WTC11 (cell line): ENCODE data around the gene CLDN9. TPM values are rescaled to one million over a fixed set of nuclear protein-coding genes. Genes with fewer than 3 reads are reported as not detected.

Experiments
- ATAC-seq: fragments of 200-7000 bp; cut with Tn5 transposase; 2 replicates; pipeline ENCODE4 v1.10.0; 2021; ENCODE audit warnings: mild to moderate bottlenecking, moderate library complexity
- CTCF ChIA-PET: fragments of 300-600 bp; sonication (Branson Sonifier 250); formaldehyde crosslinking; loops from one replicate; lab custom pipeline; 2021; ENCODE audit warnings: antibody characterized with exemption; lab: Charles Lee
- POLR2A ChIA-PET: fragments of 350-600 bp; sonication (Branson Sonifier 250); formaldehyde crosslinking; loops from one replicate; lab custom pipeline; 2021; ENCODE audit warnings: antibody characterized with exemption; lab: Charles Lee
- DNase-seq: peaks from one replicate; pipeline ENCODE4 v3.0.0; 2021; ENCODE audit warnings: low spot score
- H3K27ac Mint-ChIP-seq: 2 replicates; pipeline ENCODE4 v1.8.0; 2021; ENCODE audit warnings: mixed read lengths
- H3K27me3 Mint-ChIP-seq: 2 replicates; pipeline ENCODE4 v1.8.0; 2021; ENCODE audit warnings: low read depth, mild to moderate bottlenecking, moderate library complexity, mixed read lengths
- H3K36me3 Mint-ChIP-seq: 2 replicates; pipeline ENCODE4 v1.8.0; 2021; ENCODE audit warnings: mixed read lengths
- H3K4me1 Mint-ChIP-seq: 2 replicates; pipeline ENCODE4 v1.8.0; 2022; ENCODE audit warnings: mixed read lengths
- H3K4me3 Mint-ChIP-seq: 2 replicates; pipeline ENCODE4 v1.8.0; 2021; ENCODE audit warnings: mild to moderate bottlenecking, moderate library complexity, mixed read lengths
- H3K9me3 Mint-ChIP-seq: 2 replicates; pipeline ENCODE4 v1.8.0; 2021; ENCODE audit warnings: mixed read lengths
- ATF1 ChIP-seq: sonication (generic); formaldehyde crosslinking; IDR thresholded peaks from 2 replicates; pipeline ENCODE4 v1.8.1; 2023; ENCODE audit warnings: mild to moderate bottlenecking, moderate library complexity, missing genetic modification reagents
- CBFB ChIP-seq: sonication (generic); formaldehyde crosslinking; IDR thresholded peaks from 2 replicates; pipeline ENCODE4 v1.8.1; 2022; ENCODE audit warnings: mild to moderate bottlenecking, low read depth, missing genetic modification reagents
- CREB1 ChIP-seq: sonication (generic); formaldehyde crosslinking; IDR thresholded peaks from 2 replicates; pipeline ENCODE4 v1.8.0; 2023; ENCODE audit warnings: mild to moderate bottlenecking, missing genetic modification reagents
- EMX1 ChIP-seq: fragments of 250-450 bp; sonication (Bioruptor Pico); IDR thresholded peaks from 2 replicates; pipeline ENCODE4 v1.8.0; 2021; ENCODE audit warnings: mild to moderate bottlenecking
- FOXK1 ChIP-seq: sonication (generic); formaldehyde crosslinking; IDR thresholded peaks from 2 replicates; pipeline ENCODE4 v1.8.0; 2022; ENCODE audit warnings: mild to moderate bottlenecking, moderate library complexity, missing genetic modification reagents
- HMGA2 ChIP-seq: fragments of 250-450 bp; sonication (Bioruptor Pico); IDR thresholded peaks from 2 replicates; pipeline ENCODE4 v1.4.0; 2021; ENCODE audit warnings: mild to moderate bottlenecking, moderate library complexity
- JUN ChIP-seq: sonication (generic); formaldehyde crosslinking; IDR thresholded peaks from 2 replicates; pipeline ENCODE4 v1.8.0; 2023; ENCODE audit warnings: mild to moderate bottlenecking, missing genetic modification reagents
- NFATC4 ChIP-seq: fragments of 250-450 bp; sonication (Bioruptor Pico); IDR thresholded peaks from 2 replicates; pipeline ENCODE4 v1.9.0; 2021; ENCODE audit warnings: mild to moderate bottlenecking
- NFYB ChIP-seq: sonication (generic); formaldehyde crosslinking; conservative IDR thresholded peaks from 2 replicates; pipeline ENCODE4 v1.8.0; 2022; ENCODE audit warnings: low read depth, missing genetic modification reagents
- OVOL2 ChIP-seq: fragments of 250-450 bp; sonication (Bioruptor Pico); IDR thresholded peaks from 2 replicates; pipeline ENCODE4 v1.9.0; 2021; ENCODE audit warnings: mild to moderate bottlenecking, borderline replicate concordance
- RORB ChIP-seq: fragments of 250-450 bp; sonication (Bioruptor Pico); IDR thresholded peaks from 2 replicates; pipeline ENCODE4 v1.9.0; 2021; ENCODE audit warnings: mild to moderate bottlenecking
- TEAD1 ChIP-seq: sonication (generic); formaldehyde crosslinking; IDR thresholded peaks from 2 replicates; pipeline ENCODE4 v1.8.0; 2022; ENCODE audit warnings: mild to moderate bottlenecking, missing genetic modification reagents
- TEAD4 ChIP-seq: sonication (generic); formaldehyde crosslinking; IDR thresholded peaks from 2 replicates; pipeline ENCODE4 v1.8.0; 2022; ENCODE audit warnings: mild to moderate bottlenecking, missing genetic modification reagents
- ZNF219 ChIP-seq: sonication (generic); formaldehyde crosslinking; IDR thresholded peaks from 2 replicates; pipeline ENCODE4 v1.8.0; 2023; ENCODE audit warnings: missing genetic modification reagents, mild to moderate bottlenecking, borderline replicate concordance
- ZNF232 ChIP-seq: sonication (generic); formaldehyde crosslinking; IDR thresholded peaks from 2 replicates; pipeline ENCODE4 v1.8.0; 2022; ENCODE audit warnings: mild to moderate bottlenecking, missing genetic modification reagents
- ZNF423 ChIP-seq: fragments of 250-450 bp; sonication (Bioruptor Pico); IDR thresholded peaks from 2 replicates; pipeline ENCODE4 v2.1.2; 2022; ENCODE audit warnings: mild to moderate bottlenecking, moderate library complexity
- total RNA-seq: library from RNA; stranded (reverse); gene quantifications from 3 replicates; pipeline ENCODE4 v1.2.3, GENCODE V29; 2021
- TF ChIP-seq, protein P1 (sequence below): fragments of 250-450 bp; sonication (Bioruptor Pico); IDR thresholded peaks from 2 replicates; pipeline ENCODE4 v1.9.0; 2021; ENCODE audit warnings: moderate library complexity, mild to moderate bottlenecking, inconsistent platforms, borderline replicate concordance
- TF ChIP-seq, protein P2 (sequence below): fragments of 250-450 bp; sonication (Bioruptor Pico); IDR thresholded peaks from 2 replicates; pipeline ENCODE4 v1.9.0; 2021; ENCODE audit warnings: mild to moderate bottlenecking
- TF ChIP-seq, protein P3 (sequence below): fragments of 250-450 bp; sonication (Bioruptor Pico); IDR thresholded peaks from 2 replicates; pipeline ENCODE4 v1.9.0; 2021; ENCODE audit warnings: mild to moderate bottlenecking, borderline replicate concordance
- TF ChIP-seq, protein P4 (sequence below): sonication (generic); formaldehyde crosslinking; IDR thresholded peaks from 2 replicates; pipeline ENCODE4 v1.8.0; 2022; ENCODE audit warnings: mild to moderate bottlenecking, missing genetic modification reagents
- TF ChIP-seq, protein P5 (sequence below): sonication (generic); formaldehyde crosslinking; IDR thresholded peaks from 2 replicates; pipeline ENCODE4 v1.8.0; 2022; ENCODE audit warnings: mild to moderate bottlenecking, missing genetic modification reagents
- TF ChIP-seq, protein P6 (sequence below): sonication (generic); formaldehyde crosslinking; IDR thresholded peaks from 2 replicates; pipeline ENCODE4 v1.8.1; 2023; ENCODE audit warnings: mild to moderate bottlenecking, missing genetic modification reagents, moderate library complexity

Gene CLDN9
- total RNA-seq, 1 experiment from 2014 or later = 0.92 TPM

DNA sequence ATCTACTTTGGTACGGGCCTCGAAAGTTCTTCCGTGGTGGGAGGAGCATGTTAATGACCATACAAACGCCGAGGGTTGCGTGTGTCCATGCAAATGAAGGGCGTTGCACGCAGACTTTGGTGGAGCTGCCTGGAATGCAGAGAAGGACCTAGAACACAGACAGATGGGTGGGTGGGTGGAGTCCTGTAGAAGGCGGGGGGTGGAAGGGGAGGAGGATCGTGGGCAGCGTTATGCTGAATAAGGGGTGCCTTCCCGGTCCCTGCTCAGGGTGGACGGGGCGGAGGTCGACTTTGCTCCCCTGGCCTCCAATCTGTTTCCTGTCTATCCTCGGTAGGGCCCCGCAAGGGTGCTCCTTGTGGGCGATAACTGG lies 44.4 kb upstream of the CLDN9 start:
- Mint-ChIP-seq H3K4me3 (peak overlapping the region; percentile 66), H3K27ac (no peak overlapping the region), H3K36me3 (peaks cover 9% of the 10 kb centered on the region; the same call in 1 of the 2 replicates), H3K9me3 (no peaks in the 10 kb centered on the region), H3K4me1 (peaks cover 27% of the 10 kb centered on the region), H3K27me3 (peaks cover 33% of the 10 kb centered on the region)
- ChIA-PET POLR2A (interaction anchor here (0.8 kb wide), 1 partner anchor 22 kb away, joined by 3 read pairs; no protein-coding TSS in a partner anchor), CTCF (interaction anchor here (1.3 to 1.8 kb wide), 2 partner anchors 14 to 52 kb away, joined by 7 to 17 read pairs; partner anchors contain the start of gene TNFRSF12A)
- ATAC-seq (no peak), DNase-seq (no peak)
- TF ChIP-seq ATF1 = no peak
- TF ChIP-seq, protein P1, sequence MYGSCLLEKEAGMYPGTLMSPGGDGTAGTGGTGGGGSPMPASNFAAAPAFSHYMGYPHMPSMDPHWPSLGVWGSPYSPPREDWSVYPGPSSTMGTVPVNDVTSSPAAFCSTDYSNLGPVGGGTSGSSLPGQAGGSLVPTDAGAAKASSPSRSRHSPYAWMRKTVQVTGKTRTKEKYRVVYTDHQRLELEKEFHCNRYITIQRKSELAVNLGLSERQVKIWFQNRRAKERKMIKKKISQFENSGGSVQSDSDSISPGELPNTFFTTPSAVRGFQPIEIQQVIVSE (CRISPR knock-in tag) = no peak
- no peak for TF ChIP-seq EMX1 (CRISPR knock-in tag)
- TF ChIP-seq, protein P2, sequence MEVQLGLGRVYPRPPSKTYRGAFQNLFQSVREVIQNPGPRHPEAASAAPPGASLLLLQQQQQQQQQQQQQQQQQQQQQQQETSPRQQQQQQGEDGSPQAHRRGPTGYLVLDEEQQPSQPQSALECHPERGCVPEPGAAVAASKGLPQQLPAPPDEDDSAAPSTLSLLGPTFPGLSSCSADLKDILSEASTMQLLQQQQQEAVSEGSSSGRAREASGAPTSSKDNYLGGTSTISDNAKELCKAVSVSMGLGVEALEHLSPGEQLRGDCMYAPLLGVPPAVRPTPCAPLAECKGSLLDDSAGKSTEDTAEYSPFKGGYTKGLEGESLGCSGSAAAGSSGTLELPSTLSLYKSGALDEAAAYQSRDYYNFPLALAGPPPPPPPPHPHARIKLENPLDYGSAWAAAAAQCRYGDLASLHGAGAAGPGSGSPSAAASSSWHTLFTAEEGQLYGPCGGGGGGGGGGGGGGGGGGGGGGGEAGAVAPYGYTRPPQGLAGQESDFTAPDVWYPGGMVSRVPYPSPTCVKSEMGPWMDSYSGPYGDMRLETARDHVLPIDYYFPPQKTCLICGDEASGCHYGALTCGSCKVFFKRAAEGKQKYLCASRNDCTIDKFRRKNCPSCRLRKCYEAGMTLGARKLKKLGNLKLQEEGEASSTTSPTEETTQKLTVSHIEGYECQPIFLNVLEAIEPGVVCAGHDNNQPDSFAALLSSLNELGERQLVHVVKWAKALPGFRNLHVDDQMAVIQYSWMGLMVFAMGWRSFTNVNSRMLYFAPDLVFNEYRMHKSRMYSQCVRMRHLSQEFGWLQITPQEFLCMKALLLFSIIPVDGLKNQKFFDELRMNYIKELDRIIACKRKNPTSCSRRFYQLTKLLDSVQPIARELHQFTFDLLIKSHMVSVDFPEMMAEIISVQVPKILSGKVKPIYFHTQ (CRISPR knock-in tag) = no peak
- no peak for TF ChIP-seq JUN (CRISPR knock-in tag)
- no peak for TF ChIP-seq CBFB (CRISPR knock-in tag)
- no peak for TF ChIP-seq RORB (CRISPR knock-in tag)
- no peak for TF ChIP-seq NFYB (CRISPR knock-in tag)
- TF ChIP-seq, protein P3, sequence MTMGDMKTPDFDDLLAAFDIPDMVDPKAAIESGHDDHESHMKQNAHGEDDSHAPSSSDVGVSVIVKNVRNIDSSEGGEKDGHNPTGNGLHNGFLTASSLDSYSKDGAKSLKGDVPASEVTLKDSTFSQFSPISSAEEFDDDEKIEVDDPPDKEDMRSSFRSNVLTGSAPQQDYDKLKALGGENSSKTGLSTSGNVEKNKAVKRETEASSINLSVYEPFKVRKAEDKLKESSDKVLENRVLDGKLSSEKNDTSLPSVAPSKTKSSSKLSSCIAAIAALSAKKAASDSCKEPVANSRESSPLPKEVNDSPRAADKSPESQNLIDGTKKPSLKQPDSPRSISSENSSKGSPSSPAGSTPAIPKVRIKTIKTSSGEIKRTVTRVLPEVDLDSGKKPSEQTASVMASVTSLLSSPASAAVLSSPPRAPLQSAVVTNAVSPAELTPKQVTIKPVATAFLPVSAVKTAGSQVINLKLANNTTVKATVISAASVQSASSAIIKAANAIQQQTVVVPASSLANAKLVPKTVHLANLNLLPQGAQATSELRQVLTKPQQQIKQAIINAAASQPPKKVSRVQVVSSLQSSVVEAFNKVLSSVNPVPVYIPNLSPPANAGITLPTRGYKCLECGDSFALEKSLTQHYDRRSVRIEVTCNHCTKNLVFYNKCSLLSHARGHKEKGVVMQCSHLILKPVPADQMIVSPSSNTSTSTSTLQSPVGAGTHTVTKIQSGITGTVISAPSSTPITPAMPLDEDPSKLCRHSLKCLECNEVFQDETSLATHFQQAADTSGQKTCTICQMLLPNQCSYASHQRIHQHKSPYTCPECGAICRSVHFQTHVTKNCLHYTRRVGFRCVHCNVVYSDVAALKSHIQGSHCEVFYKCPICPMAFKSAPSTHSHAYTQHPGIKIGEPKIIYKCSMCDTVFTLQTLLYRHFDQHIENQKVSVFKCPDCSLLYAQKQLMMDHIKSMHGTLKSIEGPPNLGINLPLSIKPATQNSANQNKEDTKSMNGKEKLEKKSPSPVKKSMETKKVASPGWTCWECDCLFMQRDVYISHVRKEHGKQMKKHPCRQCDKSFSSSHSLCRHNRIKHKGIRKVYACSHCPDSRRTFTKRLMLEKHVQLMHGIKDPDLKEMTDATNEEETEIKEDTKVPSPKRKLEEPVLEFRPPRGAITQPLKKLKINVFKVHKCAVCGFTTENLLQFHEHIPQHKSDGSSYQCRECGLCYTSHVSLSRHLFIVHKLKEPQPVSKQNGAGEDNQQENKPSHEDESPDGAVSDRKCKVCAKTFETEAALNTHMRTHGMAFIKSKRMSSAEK (CRISPR knock-in tag) = no peak
- TF ChIP-seq TEAD4 (CRISPR knock-in tag) = no peak

DNA sequence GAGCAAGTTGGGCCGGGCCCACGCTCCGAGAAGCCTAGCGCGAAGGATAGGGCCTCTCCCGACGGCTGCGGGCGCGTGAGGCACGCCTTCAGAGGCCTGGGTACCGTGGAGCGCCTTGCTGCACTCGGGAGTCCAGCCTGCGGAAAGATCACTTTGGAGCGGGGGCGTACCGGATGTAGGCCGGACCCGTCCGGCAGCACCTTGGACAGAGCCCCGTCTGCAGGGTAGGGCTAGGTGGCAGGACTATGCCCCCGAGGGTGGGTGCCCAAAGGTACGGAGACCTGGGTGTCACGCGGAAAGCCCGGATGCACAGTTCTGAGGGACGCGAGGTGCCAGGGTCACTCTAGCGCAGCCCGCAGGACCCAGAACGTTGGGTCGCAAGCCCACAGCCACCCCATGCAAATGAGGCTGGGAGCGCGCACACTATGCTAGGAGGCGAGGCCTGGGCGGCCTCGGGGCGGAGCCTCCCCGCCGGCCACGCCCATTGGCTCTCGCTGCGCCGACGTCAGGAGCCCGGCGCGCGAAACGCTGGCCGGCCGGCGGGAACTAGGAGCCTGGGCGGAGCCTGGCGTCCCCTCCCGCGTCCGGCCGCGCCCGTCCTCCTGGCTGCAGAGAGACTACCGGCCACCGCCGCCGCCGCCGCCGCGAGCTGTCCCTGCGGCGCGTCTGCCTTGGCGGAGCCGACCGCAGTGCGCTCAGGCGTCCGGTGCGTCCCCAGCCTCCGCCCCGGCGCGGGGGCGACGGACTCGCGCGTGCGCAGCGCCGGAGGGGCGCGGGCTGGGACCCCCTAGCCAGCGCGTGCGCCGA lies 43.8 kb upstream of the CLDN9 start, which contains the start of gene PAQR4:
PAQR4 (plus strand) TSS at position 611 of the 807 bp plus-strand sequence. CDS start 327 bp downstream, outside the sequence.
- ChIA-PET POLR2A (interaction anchor here (0.7 to 2.0 kb wide), 6 partner anchors 12 to 86 kb away, joined by 3 to 11 read pairs (median 8); partner anchors contain the start of genes FLYWCH2, PKMYT1 and TNFRSF12A), CTCF (interaction anchor here (0.7 to 4.2 kb wide), 18 partner anchors 8 to 161 kb away, joined by 3 to 46 read pairs (median 6); partner anchors contain the start of genes CLDN9 and PKMYT1)
- Mint-ChIP-seq H3K36me3 (peaks cover 9% of the 10 kb centered on the region; the same call in 1 of the 2 replicates), H3K4me3 (peak within 1 kb of the TSS; percentile 66), H3K27me3 (peaks cover 33% of the 10 kb centered on the region), H3K9me3 (no peaks in the 10 kb centered on the region), H3K27ac (no peak within 1 kb of the TSS), H3K4me1 (peaks cover 27% of the 10 kb centered on the region)
- ATAC-seq (peak; percentile 62), DNase-seq (peak; percentile 89)
- peak; percentile 65; the same call in 1 of the 2 replicates for TF ChIP-seq ZNF219 (CRISPR knock-in tag)
- peak; percentile 90 for TF ChIP-seq FOXK1 (CRISPR knock-in tag)
- no peak for TF ChIP-seq HMGA2
- peak; percentile 92 for TF ChIP-seq JUN (CRISPR knock-in tag)
- TF ChIP-seq OVOL2 = no peak
- no peak for TF ChIP-seq NFATC4
- no peak for TF ChIP-seq ZNF423 (CRISPR knock-in tag)
- TF ChIP-seq, protein P4, sequence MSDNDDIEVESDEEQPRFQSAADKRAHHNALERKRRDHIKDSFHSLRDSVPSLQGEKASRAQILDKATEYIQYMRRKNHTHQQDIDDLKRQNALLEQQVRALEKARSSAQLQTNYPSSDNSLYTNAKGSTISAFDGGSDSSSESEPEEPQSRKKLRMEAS (CRISPR knock-in tag) = peak; percentile 89
- TF ChIP-seq, protein P5, sequence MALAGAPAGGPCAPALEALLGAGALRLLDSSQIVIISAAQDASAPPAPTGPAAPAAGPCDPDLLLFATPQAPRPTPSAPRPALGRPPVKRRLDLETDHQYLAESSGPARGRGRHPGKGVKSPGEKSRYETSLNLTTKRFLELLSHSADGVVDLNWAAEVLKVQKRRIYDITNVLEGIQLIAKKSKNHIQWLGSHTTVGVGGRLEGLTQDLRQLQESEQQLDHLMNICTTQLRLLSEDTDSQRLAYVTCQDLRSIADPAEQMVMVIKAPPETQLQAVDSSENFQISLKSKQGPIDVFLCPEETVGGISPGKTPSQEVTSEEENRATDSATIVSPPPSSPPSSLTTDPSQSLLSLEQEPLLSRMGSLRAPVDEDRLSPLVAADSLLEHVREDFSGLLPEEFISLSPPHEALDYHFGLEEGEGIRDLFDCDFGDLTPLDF = peak; percentile 67; the same call in 1 of the 2 replicates
- TF ChIP-seq ZNF232 (CRISPR knock-in tag) = peak; percentile 74; the same call in 1 of the 2 replicates
- TF ChIP-seq, protein P6, sequence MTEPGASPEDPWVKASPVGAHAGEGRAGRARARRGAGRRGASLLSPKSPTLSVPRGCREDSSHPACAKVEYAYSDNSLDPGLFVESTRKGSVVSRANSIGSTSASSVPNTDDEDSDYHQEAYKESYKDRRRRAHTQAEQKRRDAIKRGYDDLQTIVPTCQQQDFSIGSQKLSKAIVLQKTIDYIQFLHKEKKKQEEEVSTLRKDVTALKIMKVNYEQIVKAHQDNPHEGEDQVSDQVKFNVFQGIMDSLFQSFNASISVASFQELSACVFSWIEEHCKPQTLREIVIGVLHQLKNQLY (CRISPR knock-in tag) = peak; percentile 91; the same call in 1 of the 2 replicates
- peak; percentile 86 for TF ChIP-seq TEAD1 (CRISPR knock-in tag)
- TF ChIP-seq CREB1 (CRISPR knock-in tag) = 0 out of 2 replicates have a peak, but pooled peaks have one; percentile 80
